GM23338 (cell line): ENCODE results near the gene NPW. TPM values are rescaled to one million over a fixed set of nuclear protein-coding genes. Genes with fewer than 3 reads are reported as not detected.

Source experiments
- ATAC-seq: fragments of 200-7000 bp; cut with Tn5 transposase; 3 replicates; pipeline ENCODE4 v1.9.1; 2020
- DNase-seq: peaks from one replicate; pipeline ENCODE4 v3.0.0-alpha.2; 2015; ENCODE audit warnings: low spot score
- H2AFZ ChIP-seq: fragments of 200-600 bp; sonication (generic); 2 replicates; pipeline ENCODE4 v1.8.0; 2016; ENCODE audit warnings: antibody characterized with exemption, mild to moderate bottlenecking, moderate library complexity
- H3F3A ChIP-seq: fragments of 200-600 bp; sonication (generic); replicated peaks from 2 replicates; pipeline ENCODE4 v1.8.0; 2017; ENCODE audit warnings: antibody characterized with exemption, mixed run types, low read depth
- H3K27ac ChIP-seq: fragments of 200-600 bp; sonication (generic); 2 replicates; pipeline ENCODE4 v1.6.1; 2016; ENCODE audit warnings: low read depth
- H3K27me3 ChIP-seq: fragments of 200-600 bp; sonication (generic); 2 replicates; pipeline ENCODE4 v1.8.0; 2016; ENCODE audit warnings: mild to moderate bottlenecking, mixed run types, moderate library complexity; ENCODE audit not compliant: insufficient read depth
- H3K36me3 ChIP-seq: fragments of 200-600 bp; sonication (generic); 2 replicates; pipeline ENCODE4 v1.8.0; 2016; ENCODE audit warnings: mild to moderate bottlenecking; ENCODE audit not compliant: insufficient read depth
- H3K4me1 ChIP-seq: fragments of 200-600 bp; sonication (generic); 2 replicates; pipeline ENCODE4 v1.8.0; 2016; ENCODE audit warnings: mild to moderate bottlenecking, moderate library complexity; ENCODE audit not compliant: insufficient read depth
- H3K4me2 ChIP-seq: fragments of 200-600 bp; sonication (generic); 2 replicates; pipeline ENCODE4 v1.7.1; 2017; ENCODE audit warnings: mixed run types
- H3K4me3 ChIP-seq: fragments of 200-600 bp; sonication (generic); 2 replicates; pipeline ENCODE4 v1.6.1; 2016; ENCODE audit warnings: mixed run types
- H3K79me2 ChIP-seq: fragments of 200-600 bp; sonication (generic); replicated peaks from 2 replicates; pipeline ENCODE4 v1.8.0; 2017; ENCODE audit warnings: mild to moderate bottlenecking; ENCODE audit not compliant: insufficient read depth
- H3K9me2 ChIP-seq: fragments of 200-600 bp; sonication (generic); 2 replicates; pipeline ENCODE4 v1.8.0; 2017; ENCODE audit not compliant: insufficient read depth
- H4K20me1 ChIP-seq: fragments of 200-600 bp; sonication (generic); replicated peaks from 2 replicates; pipeline ENCODE4 v1.8.0; 2017; ENCODE audit warnings: mild to moderate bottlenecking; ENCODE audit not compliant: insufficient read depth
- H3K27ac Mint-ChIP-seq: 2 replicates; pipeline ENCODE4 v1.8.0; 2020; ENCODE audit warnings: inconsistent platforms, mild to moderate bottlenecking, moderate library complexity, mixed read lengths
- H3K27me3 Mint-ChIP-seq: 3 replicates; pipeline ENCODE4 v1.8.0; 2022; ENCODE audit warnings: low read depth, mild to moderate bottlenecking, moderate library complexity, mixed read lengths, inconsistent platforms; ENCODE audit not compliant: insufficient read depth, poor library complexity
- H3K36me3 Mint-ChIP-seq: 3 replicates; pipeline ENCODE4 v1.8.0; 2021; ENCODE audit warnings: low read depth, mild to moderate bottlenecking, inconsistent platforms, moderate library complexity, mixed read lengths
- H3K4me1 Mint-ChIP-seq: 3 replicates; pipeline ENCODE4 v1.8.0; 2020; ENCODE audit warnings: mild to moderate bottlenecking, inconsistent platforms, mixed read lengths
- H3K4me3 Mint-ChIP-seq: 3 replicates; pipeline ENCODE4 v1.8.0; 2021; ENCODE audit warnings: moderate library complexity, mild to moderate bottlenecking, inconsistent platforms, mixed read lengths
- H3K9me3 Mint-ChIP-seq: 3 replicates; pipeline ENCODE4 v1.8.0; 2020; ENCODE audit warnings: moderate library complexity, mild to moderate bottlenecking, inconsistent platforms, mixed read lengths
- CREB1 ChIP-seq: fragments of 250-450 bp; sonication (Bioruptor Pico); IDR thresholded peaks from 2 replicates; pipeline ENCODE4 v1.5.0; 2020; ENCODE audit warnings: low read depth, mild to moderate bottlenecking, moderate library complexity
- EZH2phosphoT487 ChIP-seq: fragments of 200-600 bp; sonication (generic); IDR thresholded peaks from one replicate; pipeline ENCODE4 v1.8.1; 2018; ENCODE audit warnings: antibody characterized with exemption; ENCODE audit not compliant: unreplicated experiment
- JUNB ChIP-seq: IDR thresholded peaks from one replicate; pipeline ENCODE4 v1.6.1; 2016; ENCODE audit warnings: antibody characterized with exemption; ENCODE audit not compliant: unreplicated experiment
- POLR2AphosphoS5 ChIP-seq: IDR thresholded peaks from 2 replicates; pipeline ENCODE4 v1.6.1; 2016; ENCODE audit warnings: antibody characterized with exemption, low read depth
- STAT1 ChIP-seq: IDR thresholded peaks from one replicate; pipeline ENCODE4 v1.6.1; 2016; ENCODE audit warnings: antibody characterized with exemption; ENCODE audit not compliant: unreplicated experiment
- polyA plus RNA-seq: library from polyadenylated mRNA; unstranded; fragments of >200 nt; fragmentation: Nextera tagmentation; extraction: Ambion mirVana; gene quantifications from 2 replicates; pipeline ENCODE4 v1.2.1, GENCODE V29; 2016
- total RNA-seq: library from RNA; depleted of rRNA; stranded (reverse); fragments of >200 nt; shearing (Covaris generic); gene quantifications from 2 replicates; pipeline ENCODE4 v1.2.3, GENCODE V29; 2014
- TF ChIP-seq, protein P1 (sequence below), 2 experiments: fragments of 200-600 bp in 1 of 2; sonication (generic) in 1 of 2; conservative IDR thresholded peaks; 2 replicates each; pipeline versions ENCODE4 v1.5.1 to v1.6.1; 2016 to 2017; ENCODE audit warnings: antibody characterized with exemption in 2 of 2, low read depth in 2 of 2, mild to moderate bottlenecking in 2 of 2, moderate library complexity in 1 of 2
- TF ChIP-seq, protein P2 (sequence below): IDR thresholded peaks from 2 replicates; pipeline ENCODE4 v1.6.1; 2016; ENCODE audit warnings: antibody characterized with exemption
- TF ChIP-seq, protein P3 (sequence below): fragments of 250-450 bp; sonication (Bioruptor Pico); IDR thresholded peaks from 2 replicates; pipeline ENCODE4 v1.5.0; 2020; ENCODE audit warnings: mild to moderate bottlenecking, moderate library complexity

NPW gene
- total and polyA plus RNA-seq, 2 experiments from 2014 or later, result 4.5 to 37.6 TPM

DNA sequence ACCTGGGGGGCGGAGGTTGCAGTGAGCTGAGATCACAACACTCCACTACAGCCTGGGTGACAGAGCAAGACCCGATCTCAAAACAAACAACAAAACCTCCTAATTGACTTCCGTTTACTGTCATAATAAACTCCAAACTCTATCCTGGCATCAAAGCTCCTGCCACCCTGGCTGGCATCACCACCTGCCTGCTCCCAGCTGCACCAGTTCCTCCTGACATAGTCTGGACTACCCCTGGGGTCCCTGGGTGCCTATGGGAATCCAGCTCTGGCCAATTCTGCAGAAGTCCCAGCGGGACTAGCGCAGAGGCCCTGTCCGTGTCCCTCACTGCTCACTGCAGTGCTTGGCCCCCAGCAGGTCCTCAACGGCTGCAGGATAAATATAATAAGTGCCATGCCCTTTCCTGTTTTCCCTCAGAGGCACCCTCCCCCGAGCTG is 27.3 kb downstream of the NPW start:
- peak overlapping the region; percentile 92 for H3K4me3 Mint-ChIP-seq
- H2AFZ ChIP-seq, result peak overlapping the region; percentile 97
- no peak for DNase-seq
- peak overlapping the region; percentile 61; the same call in 1 of the 2 replicates for H3K27ac Mint-ChIP-seq
- 0 out of 2 replicates have a peak, but pooled peaks cover 5% of the 10 kb centered on the region for H3F3A ChIP-seq
- no peak overlapping the region for H3K27ac ChIP-seq
- TF ChIP-seq EZH2phosphoT487, result no peak
- H3K36me3 ChIP-seq, result no peaks in the 10 kb centered on the region
- peaks cover 12% of the 10 kb centered on the region for H3K27me3 Mint-ChIP-seq
- ATAC-seq, result peak; percentile 12
- peak overlapping the region; percentile 99 for H3K4me2 ChIP-seq
- H3K4me3 ChIP-seq, result peak overlapping the region; percentile 97
- H3K27me3 ChIP-seq, result no peaks in the 10 kb centered on the region
- H3K9me2 ChIP-seq, result no peaks in the 10 kb centered on the region
- no peaks in the 10 kb centered on the region for H4K20me1 ChIP-seq
- peaks cover 7% of the 10 kb centered on the region; the same call in 2 of the 3 replicates for H3K36me3 Mint-ChIP-seq
- H3K79me2 ChIP-seq, result peaks cover 22% of the 10 kb centered on the region
- no peaks in the 10 kb centered on the region for H3K9me3 Mint-ChIP-seq
- peaks cover 10% of the 10 kb centered on the region; the same call in 1 of the 2 replicates for H3K4me1 ChIP-seq
- H3K4me1 Mint-ChIP-seq, result peaks cover 8% of the 10 kb centered on the region

DNA sequence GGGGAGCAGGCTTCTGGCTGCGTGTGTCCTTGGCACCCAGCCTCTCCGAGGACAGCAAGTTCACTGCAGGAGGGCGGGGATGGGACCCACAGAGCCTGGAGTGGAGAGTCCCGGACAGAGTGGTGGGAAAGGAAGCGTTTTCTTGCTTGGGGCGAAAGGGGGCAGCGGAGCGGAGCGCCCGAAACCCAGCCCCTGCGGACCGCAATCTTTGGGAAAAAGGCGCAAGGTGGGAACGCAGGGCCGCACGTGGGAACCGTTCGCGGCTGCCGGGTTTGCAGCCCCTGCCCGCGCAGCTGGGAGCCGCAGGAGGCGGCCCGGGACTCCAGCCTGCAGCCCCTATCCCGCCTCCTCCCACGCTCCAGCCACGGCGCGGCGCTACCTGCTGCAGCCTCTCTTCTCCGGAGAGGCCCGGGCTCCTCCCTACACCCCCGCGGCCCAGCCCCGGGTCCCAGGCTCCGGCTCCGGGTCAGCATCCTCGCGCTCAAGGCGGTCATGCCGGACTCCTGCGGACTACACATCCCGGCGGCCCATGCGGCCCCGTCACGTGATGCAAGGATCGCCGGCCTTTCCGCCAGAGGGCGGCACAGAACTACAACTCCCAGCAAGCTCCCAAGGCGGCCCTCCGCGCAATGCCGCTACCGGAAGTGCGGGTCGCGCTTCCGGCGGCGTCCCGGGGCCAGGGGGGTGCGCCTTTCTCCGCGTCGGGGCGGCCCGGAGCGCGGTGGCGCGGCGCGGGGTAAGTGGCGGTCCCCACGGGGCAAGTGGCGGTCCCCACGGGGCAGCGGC is 27.9 kb downstream of the NPW start, which contains the start of the genes NTHL1 and TSC2:
Gene NTHL1 (minus strand): TSS at position 505 of the 786 bp plus-strand sequence. CDS start 11 bp downstream, at position 494.
Gene TSC2 (plus strand): TSS at position 656 of the 786 bp plus-strand sequence. CDS start 631 bp downstream, outside the sequence.
- H3K36me3 Mint-ChIP-seq, result peaks cover 7% of the 10 kb centered on the region; the same call in 2 of the 3 replicates
- peaks cover 12% of the 10 kb centered on the region for H3K27me3 Mint-ChIP-seq
- peak within 1 kb of the TSS; percentile 92 for H3K4me3 Mint-ChIP-seq
- peak within 1 kb of the TSS; percentile 97 for H3K4me3 ChIP-seq
- peaks cover 22% of the 10 kb centered on the region for H3K79me2 ChIP-seq
- H3K9me2 ChIP-seq, result no peaks in the 10 kb centered on the region
- H3K27ac ChIP-seq, result no peak within 1 kb of the TSS
- peak; percentile 98 for DNase-seq
- ATAC-seq, result peak; percentile 92
- peaks cover 8% of the 10 kb centered on the region for H3K4me1 Mint-ChIP-seq
- peak within 1 kb of the TSS; percentile 97 for H2AFZ ChIP-seq
- peaks cover 10% of the 10 kb centered on the region; the same call in 1 of the 2 replicates for H3K4me1 ChIP-seq
- no peaks in the 10 kb centered on the region for H4K20me1 ChIP-seq
- no peaks in the 10 kb centered on the region for H3K36me3 ChIP-seq
- no peaks in the 10 kb centered on the region for H3K27me3 ChIP-seq
- no peaks in the 10 kb centered on the region for H3K9me3 Mint-ChIP-seq
- H3K4me2 ChIP-seq, result peak within 1 kb of the TSS; percentile 99
- H3F3A ChIP-seq, result 0 out of 2 replicates have a peak, but pooled peaks cover 5% of the 10 kb centered on the region
- H3K27ac Mint-ChIP-seq, result peak within 1 kb of the TSS; percentile 61; the same call in 1 of the 2 replicates
- TF ChIP-seq JUNB (no peak), EZH2phosphoT487 (no peak), CREB1 (CRISPR knock-in tag) (peak; percentile 76), STAT1 (no peak), POLR2AphosphoS5 (peak; percentile 79)
- TF ChIP-seq, protein P1, sequence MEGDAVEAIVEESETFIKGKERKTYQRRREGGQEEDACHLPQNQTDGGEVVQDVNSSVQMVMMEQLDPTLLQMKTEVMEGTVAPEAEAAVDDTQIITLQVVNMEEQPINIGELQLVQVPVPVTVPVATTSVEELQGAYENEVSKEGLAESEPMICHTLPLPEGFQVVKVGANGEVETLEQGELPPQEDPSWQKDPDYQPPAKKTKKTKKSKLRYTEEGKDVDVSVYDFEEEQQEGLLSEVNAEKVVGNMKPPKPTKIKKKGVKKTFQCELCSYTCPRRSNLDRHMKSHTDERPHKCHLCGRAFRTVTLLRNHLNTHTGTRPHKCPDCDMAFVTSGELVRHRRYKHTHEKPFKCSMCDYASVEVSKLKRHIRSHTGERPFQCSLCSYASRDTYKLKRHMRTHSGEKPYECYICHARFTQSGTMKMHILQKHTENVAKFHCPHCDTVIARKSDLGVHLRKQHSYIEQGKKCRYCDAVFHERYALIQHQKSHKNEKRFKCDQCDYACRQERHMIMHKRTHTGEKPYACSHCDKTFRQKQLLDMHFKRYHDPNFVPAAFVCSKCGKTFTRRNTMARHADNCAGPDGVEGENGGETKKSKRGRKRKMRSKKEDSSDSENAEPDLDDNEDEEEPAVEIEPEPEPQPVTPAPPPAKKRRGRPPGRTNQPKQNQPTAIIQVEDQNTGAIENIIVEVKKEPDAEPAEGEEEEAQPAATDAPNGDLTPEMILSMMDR (conservative IDR thresholded peaks at IDR 0.05; ENCODE audit: low read depth in 2 of 2), result peak in 1 of 2 experiments; percentile 16; a peak in 1 of 4 replicates
- TF ChIP-seq, protein P2, sequence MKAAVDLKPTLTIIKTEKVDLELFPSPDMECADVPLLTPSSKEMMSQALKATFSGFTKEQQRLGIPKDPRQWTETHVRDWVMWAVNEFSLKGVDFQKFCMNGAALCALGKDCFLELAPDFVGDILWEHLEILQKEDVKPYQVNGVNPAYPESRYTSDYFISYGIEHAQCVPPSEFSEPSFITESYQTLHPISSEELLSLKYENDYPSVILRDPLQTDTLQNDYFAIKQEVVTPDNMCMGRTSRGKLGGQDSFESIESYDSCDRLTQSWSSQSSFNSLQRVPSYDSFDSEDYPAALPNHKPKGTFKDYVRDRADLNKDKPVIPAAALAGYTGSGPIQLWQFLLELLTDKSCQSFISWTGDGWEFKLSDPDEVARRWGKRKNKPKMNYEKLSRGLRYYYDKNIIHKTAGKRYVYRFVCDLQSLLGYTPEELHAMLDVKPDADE, result peak; percentile 99
- TF ChIP-seq, protein P3, sequence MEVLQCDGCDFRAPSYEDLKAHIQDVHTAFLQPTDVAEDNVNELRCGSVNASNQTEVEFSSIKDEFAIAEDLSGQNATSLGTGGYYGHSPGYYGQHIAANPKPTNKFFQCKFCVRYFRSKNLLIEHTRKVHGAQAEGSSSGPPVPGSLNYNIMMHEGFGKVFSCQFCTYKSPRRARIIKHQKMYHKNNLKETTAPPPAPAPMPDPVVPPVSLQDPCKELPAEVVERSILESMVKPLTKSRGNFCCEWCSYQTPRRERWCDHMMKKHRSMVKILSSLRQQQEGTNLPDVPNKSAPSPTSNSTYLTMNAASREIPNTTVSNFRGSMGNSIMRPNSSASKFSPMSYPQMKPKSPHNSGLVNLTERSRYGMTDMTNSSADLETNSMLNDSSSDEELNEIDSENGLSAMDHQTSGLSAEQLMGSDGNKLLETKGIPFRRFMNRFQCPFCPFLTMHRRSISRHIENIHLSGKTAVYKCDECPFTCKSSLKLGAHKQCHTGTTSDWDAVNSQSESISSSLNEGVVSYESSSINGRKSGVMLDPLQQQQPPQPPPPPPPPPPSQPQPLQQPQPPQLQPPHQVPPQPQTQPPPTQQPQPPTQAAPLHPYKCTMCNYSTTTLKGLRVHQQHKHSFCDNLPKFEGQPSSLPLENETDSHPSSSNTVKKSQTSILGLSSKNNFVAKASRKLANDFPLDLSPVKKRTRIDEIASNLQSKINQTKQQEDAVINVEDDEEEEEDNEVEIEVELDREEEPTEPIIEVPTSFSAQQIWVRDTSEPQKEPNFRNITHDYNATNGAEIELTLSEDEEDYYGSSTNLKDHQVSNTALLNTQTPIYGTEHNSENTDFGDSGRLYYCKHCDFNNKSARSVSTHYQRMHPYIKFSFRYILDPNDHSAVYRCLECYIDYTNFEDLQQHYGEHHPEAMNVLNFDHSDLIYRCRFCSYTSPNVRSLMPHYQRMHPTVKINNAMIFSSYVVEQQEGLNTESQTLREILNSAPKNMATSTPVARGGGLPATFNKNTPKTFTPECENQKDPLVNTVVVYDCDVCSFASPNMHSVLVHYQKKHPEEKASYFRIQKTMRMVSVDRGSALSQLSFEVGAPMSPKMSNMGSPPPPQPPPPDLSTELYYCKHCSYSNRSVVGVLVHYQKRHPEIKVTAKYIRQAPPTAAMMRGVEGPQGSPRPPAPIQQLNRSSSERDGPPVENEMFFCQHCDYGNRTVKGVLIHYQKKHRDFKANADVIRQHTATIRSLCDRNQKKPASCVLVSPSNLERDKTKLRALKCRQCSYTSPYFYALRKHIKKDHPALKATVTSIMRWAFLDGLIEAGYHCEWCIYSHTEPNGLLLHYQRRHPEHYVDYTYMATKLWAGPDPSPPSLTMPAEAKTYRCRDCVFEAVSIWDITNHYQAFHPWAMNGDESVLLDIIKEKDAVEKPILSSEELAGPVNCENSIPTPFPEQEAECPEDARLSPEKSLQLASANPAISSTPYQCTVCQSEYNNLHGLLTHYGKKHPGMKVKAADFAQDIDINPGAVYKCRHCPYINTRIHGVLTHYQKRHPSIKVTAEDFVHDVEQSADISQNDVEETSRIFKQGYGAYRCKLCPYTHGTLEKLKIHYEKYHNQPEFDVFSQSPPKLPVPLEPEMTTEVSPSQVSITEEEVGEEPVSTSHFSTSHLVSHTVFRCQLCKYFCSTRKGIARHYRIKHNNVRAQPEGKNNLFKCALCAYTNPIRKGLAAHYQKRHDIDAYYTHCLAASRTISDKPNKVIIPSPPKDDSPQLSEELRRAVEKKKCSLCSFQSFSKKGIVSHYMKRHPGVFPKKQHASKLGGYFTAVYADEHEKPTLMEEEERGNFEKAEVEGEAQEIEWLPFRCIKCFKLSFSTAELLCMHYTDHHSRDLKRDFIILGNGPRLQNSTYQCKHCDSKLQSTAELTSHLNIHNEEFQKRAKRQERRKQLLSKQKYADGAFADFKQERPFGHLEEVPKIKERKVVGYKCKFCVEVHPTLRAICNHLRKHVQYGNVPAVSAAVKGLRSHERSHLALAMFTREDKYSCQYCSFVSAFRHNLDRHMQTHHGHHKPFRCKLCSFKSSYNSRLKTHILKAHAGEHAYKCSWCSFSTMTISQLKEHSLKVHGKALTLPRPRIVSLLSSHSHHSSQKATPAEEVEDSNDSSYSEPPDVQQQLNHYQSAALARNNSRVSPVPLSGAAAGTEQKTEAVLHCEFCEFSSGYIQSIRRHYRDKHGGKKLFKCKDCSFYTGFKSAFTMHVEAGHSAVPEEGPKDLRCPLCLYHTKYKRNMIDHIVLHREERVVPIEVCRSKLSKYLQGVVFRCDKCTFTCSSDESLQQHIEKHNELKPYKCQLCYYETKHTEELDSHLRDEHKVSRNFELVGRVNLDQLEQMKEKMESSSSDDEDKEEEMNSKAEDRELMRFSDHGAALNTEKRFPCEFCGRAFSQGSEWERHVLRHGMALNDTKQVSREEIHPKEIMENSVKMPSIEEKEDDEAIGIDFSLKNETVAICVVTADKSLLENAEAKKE (CRISPR knock-in tag), result no peak
